K562 (cell line): ENCODE results near the gene ZNF627. TPM values are rescaled to one million over a fixed set of nuclear protein-coding genes. Genes with fewer than 3 reads are reported as not detected.
A peak's percentile ranks its signal among the peaks of the same experiment; 100 is the strongest.

Source experiments
- ATF2 ChIP-seq: sonication (generic); formaldehyde crosslinking; IDR thresholded peaks from 2 replicates; pipeline ENCODE4 v1.8.1; 2022; ENCODE audit warnings: missing genetic modification reagents
- ATF6 ChIP-seq: sonication (generic); formaldehyde crosslinking; IDR thresholded peaks from 2 replicates; pipeline ENCODE4 v1.4.0; 2020; ENCODE audit warnings: mild to moderate bottlenecking, missing genetic modification reagents
- GTF2A2 ChIP-seq: IDR thresholded peaks from 2 replicates; pipeline ENCODE4 v1.6.1; 2016; ENCODE audit warnings: mild to moderate bottlenecking, missing genetic modification characterization, missing compliant biosample characterization
- L3MBTL2 ChIP-seq: fragments of 450-650 bp; IDR thresholded peaks from 2 replicates; pipeline ENCODE4 v1.6.1; 2016; ENCODE audit warnings: mild to moderate bottlenecking, moderate library complexity
- MYBL2 ChIP-seq, 2 experiments: fragments of 450-650 bp in 1 of 2; sonication (generic) in 1 of 2; formaldehyde crosslinking in 1 of 2; IDR thresholded peaks; 2 replicates each; pipeline versions ENCODE4 v1.6.1 to v1.8.1; 2017 to 2022; ENCODE audit warnings: borderline replicate concordance in 1 of 2, inconsistent platforms in 1 of 2, low read depth in 1 of 2, mild to moderate bottlenecking in 1 of 2, missing genetic modification reagents in 1 of 2, moderate library complexity in 1 of 2
- NFE2L1 ChIP-seq: fragments of 450-650 bp; IDR thresholded peaks from 2 replicates; pipeline ENCODE4 v1.6.1; 2016; ENCODE audit warnings: missing genetic modification characterization, low read depth, mild to moderate bottlenecking, missing compliant biosample characterization, moderate library complexity, borderline replicate concordance
- SFPQ ChIP-seq: fragments of 200-400 bp; formaldehyde crosslinking; IDR thresholded peaks from 2 replicates; pipeline ENCODE4 v1.6.1; 2017; ENCODE audit warnings: mild to moderate bottlenecking, low read depth, low read length, moderate library complexity
- THRAP3 ChIP-seq: fragments of 450-650 bp; IDR thresholded peaks from 2 replicates; pipeline ENCODE4 v1.6.1; 2016; ENCODE audit warnings: mild to moderate bottlenecking, inconsistent platforms, borderline replicate concordance
- YY1 ChIP-seq, 3 experiments: IDR thresholded peaks; 2 replicates each; pipeline ENCODE4 v1.6.1; 2011; ENCODE audit warnings: low read length in 2 of 3, mild to moderate bottlenecking in 2 of 3, moderate library complexity in 2 of 3, borderline replicate concordance in 1 of 3, control low read depth in 1 of 3, low read depth in 1 of 3; ENCODE audit not compliant: insufficient read depth in 3 of 3, insufficient replicate concordance in 2 of 3, control insufficient read depth in 1 of 3, insufficient read length in 1 of 3; ENCODE audit errors: extremely low read depth in 1 of 3
- ZNF277 ChIP-seq: fragments of 250-450 bp; sonication (Bioruptor Pico); IDR thresholded peaks from 2 replicates; pipeline ENCODE4 v1.8.0; 2022; ENCODE audit warnings: inconsistent platforms, mild to moderate bottlenecking, moderate library complexity, borderline replicate concordance
- ZNF764 ChIP-seq: fragments of 250-450 bp; sonication (Bioruptor Pico); IDR thresholded peaks from 2 replicates; pipeline ENCODE4 v1.4.0; 2020; ENCODE audit warnings: low read depth, mild to moderate bottlenecking, moderate library complexity
- ZNF77 ChIP-seq: fragments of 250-450 bp; sonication (Bioruptor Pico); IDR thresholded peaks from 2 replicates; pipeline ENCODE4 v1.5.0; 2020
- polyA plus RNA-seq, 8 experiments: library from polyadenylated mRNA; depleted of rRNA in 4 of 8; stranded (reverse) in 5 of 8; unstranded in 3 of 8; fragments of >200 nt; fragmentation: Nextera tagmentation in 2 of 8; fragmentation: Illumina TruSeq in 1 of 8; extraction: Ambion mirVana in 2 of 8; extraction: Trizol in 1 of 8; gene quantifications; 2 replicates each; pipeline versions ENCODE4 v1.2.1 to v1.2.3, GENCODE V29; 2011 to 2014; ENCODE audit warnings: inconsistent platforms in 1 of 8, missing spikeins in 1 of 8
- total RNA-seq, 7 experiments: library from RNA; depleted of rRNA in 6 of 7; stranded (reverse); fragments of >200 nt in 6 of 7; fragmentation: Illumina TruSeq in 2 of 7; extraction: Trizol in 2 of 7; gene quantifications; 2 replicates each; pipeline versions ENCODE4 v1.2.1 to v1.2.3, GENCODE V29; 2011 to 2021; ENCODE audit warnings: low replicate concordance in 1 of 7

Gene ZNF627
- total and polyA plus RNA-seq, 9 of the 15 experiments (the other 6 are each of a cell fraction or from before 2014, with no cell fraction given), result 6.4 to 19.9 (median 10.6) TPM

- TF ChIP-seq YY1 (IDR thresholded peaks at IDR 0.05; ENCODE audit: borderline replicate concordance in 1 of 3, control insufficient read depth in 1 of 3, extremely low read depth in 1 of 3, insufficient read depth in 3 of 3, insufficient read length in 1 of 3, insufficient replicate concordance in 2 of 3, low read depth in 1 of 3, low read length in 2 of 3), result peak in 2 of 3 experiments; percentile 10 to 46
- TF ChIP-seq ATF6 (CRISPR knock-in tag), result peak; percentile 59; the same call in 1 of the 2 replicates
- peak; percentile 80 for TF ChIP-seq L3MBTL2
- no peak for TF ChIP-seq ZNF77 (CRISPR knock-in tag)
- no peak for TF ChIP-seq ZNF277 (CRISPR knock-in tag)
- TF ChIP-seq ATF2 (CRISPR knock-in tag), result no peak
- no peak for TF ChIP-seq SFPQ
- TF ChIP-seq NFE2L1 (tag), result no peak
- TF ChIP-seq ZNF764 (CRISPR knock-in tag), result no peak
- TF ChIP-seq GTF2A2 (tag), result no peak
- no peak for TF ChIP-seq THRAP3
- TF ChIP-seq MYBL2 (IDR thresholded peaks at IDR 0.05; ENCODE audit: low read depth), result no peak
- no peak for TF ChIP-seq MYBL2 (CRISPR knock-in tag; IDR thresholded peaks at IDR 0.05; ENCODE audit: borderline replicate concordance)
These were observed at the start of gene ZNF627 (continued) for GRCh38 chr19:11597202-11598102.
